GM03348 (cell line): ENCODE results near the gene ARHGAP35.
"Not testable (repeated sequence)": the region's sequence is repeated elsewhere in the genome, so short reads cannot be mapped to it uniquely, and the experiment has no call there.

Experiments used
- DNase-seq: peaks from one replicate; pipeline ENCODE4 v3.0.0; 2012; ENCODE audit warnings: low spot score

ARHGAP35 gene

GRCh38 chr19:46860846-46861690 is at the start of gene ARHGAP35:
TSS of gene ARHGAP35 (plus strand) at chr19:46860997. CDS start at chr19:46918676, 57,679 bp downstream.
- DNase-seq: peak; percentile 95

DNA sequence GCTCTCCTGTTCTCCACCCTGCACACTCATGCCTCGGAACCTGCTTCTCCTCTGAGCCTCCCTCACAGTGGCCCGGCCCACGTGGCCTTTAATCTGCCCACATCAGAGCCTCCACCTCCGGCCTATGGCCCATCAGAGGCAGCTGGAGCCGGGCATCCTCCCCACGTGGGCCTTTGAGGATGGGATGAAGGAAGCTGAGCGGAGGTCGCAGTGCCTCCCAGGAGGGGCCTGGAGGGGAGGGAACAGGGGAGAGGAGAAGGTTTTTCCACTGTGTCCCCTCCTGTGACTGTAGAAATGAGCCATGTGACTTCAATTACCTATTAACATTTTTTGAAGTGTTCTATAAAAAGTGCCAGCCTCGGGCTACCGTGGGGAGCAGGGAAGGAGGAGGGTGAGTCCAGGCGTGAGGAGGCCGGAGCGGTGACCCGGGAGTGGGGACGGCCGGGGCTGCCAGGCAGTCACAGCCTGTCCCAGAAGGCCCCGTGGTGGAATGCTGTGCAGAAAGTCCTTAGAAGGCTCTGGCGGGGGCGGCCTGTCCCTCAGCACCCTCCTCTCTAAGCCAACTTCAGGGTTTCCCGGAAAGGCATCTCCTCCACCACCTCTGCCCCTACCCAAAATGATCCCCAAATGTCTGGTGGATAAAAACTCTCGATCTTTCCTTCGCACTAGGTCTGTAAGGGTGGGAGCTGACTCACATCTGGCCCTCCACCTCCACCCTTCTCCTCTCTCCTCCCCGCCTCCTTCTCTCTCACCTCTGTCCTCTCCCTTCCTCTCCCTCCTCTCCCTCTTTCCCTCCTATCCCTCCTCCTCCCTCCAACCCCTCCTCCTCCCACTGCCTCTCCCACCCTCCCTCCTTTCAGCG is 47.6 kb upstream of the ARHGAP35 start:
- DNase-seq: no peak

- no peak for DNase-seq
These were observed 46.9 kb upstream of the ARHGAP35 start for GRCh38 chr19:46813839-46814358.

DNA sequence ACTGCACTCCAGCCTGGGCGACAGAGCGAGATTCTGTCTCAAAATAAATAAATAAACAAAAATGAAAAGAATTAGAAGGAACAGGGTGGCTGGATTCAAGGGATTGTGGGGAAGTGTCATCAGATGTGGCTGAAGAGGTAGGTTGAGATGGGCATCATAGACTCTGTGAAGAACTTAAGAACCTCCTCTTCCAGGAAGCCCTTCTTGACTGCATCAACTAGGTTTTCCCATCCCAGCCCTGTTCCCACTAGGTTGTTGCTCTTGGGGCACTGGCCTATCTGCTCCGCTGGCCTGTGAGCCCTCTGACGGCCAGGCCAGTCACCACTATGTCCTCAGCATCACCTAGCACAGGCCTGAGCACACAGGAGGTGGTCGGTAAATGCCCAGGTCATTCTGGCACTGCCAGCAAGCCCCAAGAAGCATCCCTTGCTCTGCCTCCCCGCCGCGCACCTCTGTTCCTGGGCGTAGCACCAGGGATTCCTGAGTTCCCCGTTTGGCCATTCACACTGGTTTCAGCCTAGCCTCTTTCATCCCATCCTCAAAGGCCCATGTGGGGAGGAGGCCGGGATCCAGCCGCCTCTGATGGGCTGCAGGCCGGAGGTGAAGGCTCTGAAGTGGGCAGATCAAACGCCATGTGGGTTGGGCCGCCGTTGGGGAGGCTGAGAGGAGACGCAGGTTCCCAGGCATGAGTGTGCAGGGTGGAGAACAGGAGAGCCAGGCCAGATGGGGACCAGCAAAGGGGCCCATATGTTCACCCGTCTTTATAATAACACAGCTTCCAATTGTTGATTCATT is 44.8 kb upstream of the ARHGAP35 start:
- DNase-seq: no peak

DNA sequence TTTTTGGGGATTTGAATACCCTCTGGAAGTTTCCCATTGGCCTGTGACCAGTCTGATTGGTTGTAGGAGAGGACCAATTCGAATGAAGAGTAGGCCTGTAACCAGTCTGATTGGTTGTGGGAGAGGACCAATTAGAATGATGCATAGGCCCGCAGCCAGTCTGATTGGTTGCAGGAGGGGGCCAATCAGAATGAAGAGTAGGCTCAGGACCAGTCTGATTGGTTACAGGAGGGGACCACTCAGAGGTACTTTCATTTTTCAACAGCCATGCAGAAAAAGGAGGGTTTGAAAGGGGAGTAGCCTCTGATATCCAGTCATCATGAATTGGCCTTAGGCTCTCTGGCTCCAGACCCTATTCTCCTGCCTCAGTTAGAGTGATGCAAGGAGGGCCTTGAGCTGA is 42.0 kb upstream of the ARHGAP35 start:
- no peak for DNase-seq

DNA sequence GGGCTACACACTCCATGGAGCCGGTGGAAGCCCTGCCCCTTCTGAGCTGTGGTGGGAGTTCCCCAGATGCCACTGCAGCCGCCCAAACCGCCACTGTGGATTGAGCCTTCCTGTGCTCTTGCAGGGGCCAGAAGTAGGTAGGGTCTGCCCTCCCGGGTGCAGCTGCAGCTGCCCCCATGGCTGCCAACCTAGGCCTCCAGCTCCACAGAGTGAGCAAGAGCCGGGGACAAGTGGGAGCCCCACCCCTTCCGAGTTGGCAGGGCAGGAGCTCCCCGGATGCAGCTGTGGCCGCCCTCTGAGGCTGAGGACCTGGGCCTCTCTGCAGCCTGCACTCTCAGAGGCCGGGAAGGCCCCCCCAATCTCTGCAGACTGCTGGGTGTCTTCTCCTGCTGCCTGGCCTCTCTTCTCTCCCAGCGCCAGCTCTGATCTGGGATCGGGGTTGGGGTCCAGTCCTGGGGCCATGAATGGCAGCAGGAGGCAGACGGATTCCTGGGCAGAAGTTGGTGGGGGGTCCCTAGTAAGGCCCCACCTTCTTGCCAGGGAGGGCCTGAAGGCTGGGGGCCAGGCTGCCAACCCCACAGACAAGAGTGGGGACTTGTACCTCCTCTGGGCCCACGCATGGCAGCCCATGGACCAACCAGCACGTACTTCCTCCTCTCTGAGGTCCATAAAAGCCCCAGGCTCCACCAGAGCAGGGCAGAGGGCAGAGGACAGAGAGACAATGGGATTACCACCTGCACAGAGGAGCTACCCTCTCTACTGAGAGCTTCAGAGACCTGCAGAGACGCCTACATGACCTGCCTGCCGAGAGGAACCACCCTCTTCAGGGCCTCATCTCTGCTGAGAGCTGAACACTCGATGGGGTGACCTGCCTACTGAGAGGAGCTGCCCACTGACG is 39.0 kb upstream of the ARHGAP35 start:
- no peak for DNase-seq

- DNase-seq: not testable (repeated sequence)
These were observed 38.4 kb upstream of the ARHGAP35 start for GRCh38 chr19:46822410-46822787.

DNA sequence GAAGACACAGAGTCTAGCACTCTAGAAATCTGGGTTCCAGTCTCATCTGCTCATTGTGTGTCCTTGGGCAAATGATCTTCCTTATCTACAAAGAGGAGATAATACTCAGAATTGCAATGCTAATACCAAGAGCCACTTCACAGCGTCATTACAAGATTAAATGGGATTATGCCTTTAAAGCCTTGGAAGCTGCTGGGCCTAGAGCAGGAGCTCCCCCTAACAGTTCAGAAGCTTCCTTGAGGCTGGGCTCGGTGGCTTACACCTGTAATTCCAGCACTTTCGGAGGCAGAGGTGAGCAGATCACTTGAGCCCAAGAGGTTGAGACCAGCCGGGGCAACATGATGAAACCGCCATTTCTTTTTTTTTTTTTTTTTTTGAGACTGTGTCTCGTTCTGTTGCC is 37.7 kb upstream of the ARHGAP35 start:
- no peak for DNase-seq

DNA sequence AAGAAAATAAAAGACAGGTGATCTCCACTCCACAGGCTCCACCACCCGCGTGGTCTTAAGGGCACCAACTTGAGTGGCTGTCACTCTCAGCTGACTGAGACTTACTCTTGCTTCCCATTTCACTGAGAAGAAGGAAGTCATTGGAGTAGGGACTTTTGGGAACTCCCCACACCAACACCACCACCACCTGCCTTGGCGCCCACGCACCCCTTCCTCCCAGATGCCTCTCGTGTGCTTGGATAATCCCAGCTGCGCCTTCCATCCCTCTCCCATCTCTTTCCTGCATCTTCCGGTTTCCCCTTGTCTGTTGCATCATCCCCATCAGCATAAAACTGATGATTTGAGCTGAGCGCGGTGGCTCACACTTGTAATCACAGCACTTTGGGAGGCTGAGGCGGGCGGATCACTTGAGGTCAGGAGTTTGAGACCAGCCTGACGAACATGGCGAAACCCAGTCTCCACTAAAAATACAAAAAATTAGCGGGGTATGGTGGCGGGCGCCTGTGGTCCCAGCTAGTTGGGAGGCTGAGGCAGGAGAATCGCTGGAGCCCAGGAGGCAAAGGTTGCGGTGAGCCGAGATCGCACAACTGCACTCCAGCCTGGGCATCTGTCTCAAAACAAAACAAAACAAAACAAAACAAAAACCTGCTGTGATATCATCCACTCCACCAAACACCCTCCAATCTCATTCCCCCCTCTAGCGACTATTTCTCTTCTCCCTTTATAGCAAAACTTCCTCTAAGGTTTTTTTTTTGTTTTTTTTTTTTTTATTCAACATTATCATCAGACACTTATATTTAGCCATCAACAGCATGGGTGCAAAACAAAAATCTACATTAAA is 35.7 kb upstream of the ARHGAP35 start:
- DNase-seq: no peak

DNA sequence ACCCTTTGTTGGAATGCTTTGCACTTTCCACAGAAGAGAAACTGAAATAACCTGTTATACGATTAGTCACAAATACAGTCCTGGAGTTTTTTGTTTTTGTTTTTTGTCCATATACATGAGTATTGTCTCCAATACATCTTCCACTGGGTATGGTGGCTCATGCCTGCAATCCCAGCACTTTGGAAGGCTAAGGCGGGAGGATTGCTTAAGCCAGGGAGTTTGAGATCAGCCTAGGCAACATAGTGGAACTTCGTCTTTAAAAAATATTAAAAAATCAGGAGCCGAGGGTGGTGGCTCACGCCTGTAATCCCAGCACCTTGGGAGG is 35.1 kb upstream of the ARHGAP35 start:
- no peak for DNase-seq

DNA sequence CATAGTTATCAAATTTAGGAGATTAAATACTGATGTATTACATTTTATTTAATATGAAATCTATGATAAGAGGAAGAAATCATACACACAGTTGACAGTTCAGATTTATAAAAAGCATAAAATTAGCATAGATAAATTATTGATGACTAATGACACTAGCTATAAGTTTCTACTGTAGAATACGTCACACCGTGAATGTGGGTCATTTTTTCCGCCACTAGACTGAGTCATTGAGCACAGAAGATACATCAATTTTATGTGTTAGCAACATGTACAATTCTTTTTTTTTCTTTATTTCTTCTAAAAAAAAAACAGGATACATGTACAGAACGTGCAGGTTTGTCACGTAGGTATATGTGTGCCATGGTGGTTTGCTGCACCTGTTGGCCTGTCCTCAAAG is 32.3 kb upstream of the ARHGAP35 start:
- no peak for DNase-seq

DNA sequence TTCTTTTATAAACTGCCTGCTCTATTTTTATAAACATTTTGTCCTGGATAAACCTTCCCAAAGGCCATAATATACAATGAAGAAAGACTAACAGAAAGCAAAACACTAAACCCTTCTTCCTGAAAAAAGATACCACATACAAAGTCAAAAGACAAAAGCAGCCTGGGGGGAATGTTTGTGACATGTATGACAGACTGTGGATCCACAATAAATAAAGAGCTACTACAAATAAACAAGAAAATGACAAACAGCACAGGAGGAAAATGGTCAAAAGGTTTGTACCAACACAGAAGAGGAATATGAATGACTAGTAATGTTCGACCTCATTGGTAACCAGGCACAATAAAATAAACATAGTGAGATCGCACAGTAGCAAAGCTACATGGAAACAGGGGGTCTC is 29.9 kb upstream of the ARHGAP35 start:
- no peak for DNase-seq

- no peak for DNase-seq
These were observed 26.7 kb upstream of the ARHGAP35 start for GRCh38 chr19:46834121-46834520.

DNA sequence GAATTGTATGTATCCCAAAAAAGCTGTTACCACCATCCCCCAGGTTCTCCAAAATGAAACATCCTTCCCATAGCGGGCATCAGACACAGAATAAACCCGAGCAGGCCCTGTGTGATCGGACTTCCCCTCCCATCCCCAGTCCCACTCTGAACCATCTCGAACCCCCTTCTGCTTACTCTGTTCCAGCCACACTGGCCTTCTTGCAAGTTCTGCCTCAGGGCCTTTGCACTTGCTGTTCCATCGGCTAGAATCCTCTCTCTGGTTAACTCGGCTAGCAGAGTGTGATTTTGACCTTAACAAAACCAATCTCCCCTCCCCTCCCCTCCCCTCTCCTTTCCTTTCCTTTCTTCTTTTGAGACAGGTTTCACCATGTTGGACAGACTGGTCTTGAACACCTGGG is 25.8 kb upstream of the ARHGAP35 start:
- no peak for DNase-seq

GRCh38 chr19:46838160-46838559 is 22.6 kb upstream of the ARHGAP35 start:
- no peak for DNase-seq

DNA sequence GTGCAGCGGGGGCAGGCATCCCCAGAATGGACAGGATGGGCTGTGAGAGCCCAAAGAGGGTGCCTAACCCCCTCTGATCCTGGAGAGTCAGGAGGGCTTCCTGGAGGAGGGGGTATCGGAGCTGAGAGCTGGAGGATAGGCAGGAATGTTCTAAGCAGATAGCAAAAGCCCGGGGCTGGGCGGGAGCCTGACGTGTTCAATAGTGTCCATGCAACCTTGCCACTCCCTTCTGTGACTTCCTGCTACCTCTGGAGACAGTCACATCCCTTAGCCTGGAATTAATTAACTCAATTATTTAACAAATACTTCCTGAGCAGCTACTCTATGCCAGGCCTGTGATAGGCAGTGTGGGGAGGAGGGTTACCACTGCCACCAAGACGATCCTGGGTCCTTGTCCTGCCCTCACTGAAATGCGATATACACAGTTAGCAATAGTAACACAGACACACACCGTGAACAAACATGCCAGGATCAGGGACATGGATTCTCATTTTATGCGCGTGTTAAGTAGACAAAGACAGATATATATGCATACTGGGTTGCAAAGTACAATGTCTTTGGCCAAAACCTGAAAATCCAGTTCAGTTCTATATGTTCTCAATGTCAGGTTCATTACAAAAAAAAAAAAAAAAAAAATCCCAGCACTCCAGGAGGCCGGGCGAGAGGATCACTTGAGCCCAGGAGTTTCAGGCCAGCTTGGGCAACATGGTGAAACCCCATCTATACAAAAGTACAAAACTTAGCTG is 20.9 kb upstream of the ARHGAP35 start:
- DNase-seq: peak; percentile 2

DNA sequence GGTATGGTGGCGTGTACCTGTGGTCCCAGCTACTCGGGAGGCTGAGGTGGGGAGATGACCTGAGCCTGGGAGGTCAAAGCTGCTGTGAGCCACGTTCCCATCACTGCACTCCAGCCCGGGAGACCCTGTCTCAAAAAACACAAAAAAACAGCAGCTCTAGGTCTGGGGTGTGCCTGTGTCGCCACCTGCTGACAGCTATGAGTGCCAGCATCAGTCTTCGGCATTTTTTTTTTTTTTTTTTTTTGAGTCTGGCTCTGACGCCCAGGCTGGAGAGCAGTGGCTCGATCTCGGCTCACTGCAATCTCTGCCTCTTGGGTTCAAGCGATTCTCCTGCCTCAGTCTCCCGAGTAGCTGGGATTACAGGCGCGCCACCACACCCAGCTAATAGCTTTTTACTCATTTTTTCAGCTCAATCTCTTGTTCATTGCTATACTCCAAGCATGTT is 20.3 kb upstream of the ARHGAP35 start:
- DNase-seq: peak; percentile 69

DNA sequence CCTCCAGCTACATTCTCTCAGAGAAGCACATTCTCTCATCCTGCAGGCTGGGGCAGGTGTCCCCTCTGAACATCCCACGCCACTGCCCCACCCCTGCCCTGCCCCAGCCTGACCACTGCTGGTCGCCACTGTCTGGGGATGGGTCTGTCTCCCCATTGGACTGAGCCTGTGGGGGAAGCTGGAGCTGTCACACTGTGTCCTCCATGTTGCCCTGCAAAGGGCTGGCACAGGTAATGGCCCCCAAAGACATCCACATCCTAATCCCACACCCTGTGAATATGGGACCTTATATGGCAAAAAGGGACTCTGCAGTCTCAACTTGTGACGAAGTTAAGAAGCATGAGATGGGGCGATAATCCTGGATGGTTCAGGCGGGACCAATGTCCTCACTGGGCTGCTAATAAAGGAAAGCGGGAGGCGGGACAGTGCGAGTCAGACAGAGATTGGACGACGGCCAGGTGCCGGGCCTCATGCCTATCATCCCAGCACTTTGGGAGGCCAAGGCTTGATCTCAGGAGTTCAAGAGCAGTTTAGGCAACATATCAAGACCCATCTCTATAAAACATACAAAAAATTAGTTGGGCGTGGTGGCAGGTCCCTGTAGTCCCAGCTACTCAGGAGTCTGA is 19.2 kb upstream of the ARHGAP35 start:
- peak; percentile 45 for DNase-seq

- DNase-seq: no peak
These were observed 18.0 kb upstream of the ARHGAP35 start for GRCh38 chr19:46842791-46843190.
